Erythroblast (primary cell): ENCODE results near the gene OPN4.

ENCODE experiments used
- GATA1 ChIP-seq: IDR thresholded peaks from 2 replicates; pipeline ENCODE4 v1.6.1; 2011; ENCODE audit warnings: low read depth, mild to moderate bottlenecking, control low read depth, low read length, moderate library complexity
- POLR2A ChIP-seq: IDR thresholded peaks from 2 replicates; pipeline ENCODE4 v1.6.1; 2011; ENCODE audit warnings: mild to moderate bottlenecking, low read length

- no peak for TF ChIP-seq POLR2A
- TF ChIP-seq GATA1 = no peak
Observed at GRCh38 chr10:86700851-86701617, 46.7 kb downstream of the OPN4 start.
